ENCODE measurements around the gene CCT5. TPM values are rescaled to one million over a fixed set of nuclear protein-coding genes. Genes with fewer than 3 reads are reported as not detected.

The CCT5 gene
- total and polyA plus RNA-seq, 10 donors: 76.9 to 150 (median 115) TPM

GRCh38 chr5:10233011-10233410 is 17.1 kb upstream of the CCT5 start:
- TF ChIP-seq POLR2AphosphoS5 (IDR thresholded peaks at IDR 0.05) (no peak), POLR2A (IDR thresholded peaks at IDR 0.05) (no peak), CTCF (IDR thresholded peaks at IDR 0.05 in 8 of 11, conservative IDR thresholded peaks at IDR 0.05 in 3 of 11) (no peak)
- no peak overlapping the region for H3K27ac ChIP-seq
- 81 to 98% (median 90%) methylated on average over 4 to 7 of the region's 7 CpGs for WGBS, 5 donors
- intact Hi-C loops (cut with DNase I; ENCODE audit: low total_unique reads): no loop called here
- no peaks in the 10 kb centered on the region for H3K4me1 ChIP-seq
- no peaks in the 10 kb centered on the region for H3K27me3 ChIP-seq (replicated peaks in 1 of 7)
- peaks cover 0 to 91% (median 27%) of the 10 kb centered on the region in 6 donors for H3K36me3 ChIP-seq
- DNase-seq: no peak
- H3K9me3 ChIP-seq: no peaks in the 10 kb centered on the region
- H3K4me3 ChIP-seq: no peak overlapping the region

- Histone ChIP-seq H3K27me3 (replicated peaks in 1 of 7) (no peaks in the 10 kb centered on the region), H3K36me3 (peaks cover 0 to 96% (median 30%) of the 10 kb centered on the region in 6 donors), H3K27ac (no peak overlapping the region), H3K9me3 (no peaks in the 10 kb centered on the region), H3K4me1 (no peaks in the 10 kb centered on the region), H3K4me3 (no peak overlapping the region)
- intact Hi-C loops (cut with DNase I; ENCODE audit: low total_unique reads): no loop called here
- no peak for DNase-seq
- 62 to 82% (median 73%) methylated on average over 7 of the region's 7 CpGs for WGBS, 5 donors
- TF ChIP-seq POLR2AphosphoS5 (IDR thresholded peaks at IDR 0.05): no peak
- no peak for TF ChIP-seq CTCF (IDR thresholded peaks at IDR 0.05 in 8 of 11, conservative IDR thresholded peaks at IDR 0.05 in 3 of 11)
- no peak for TF ChIP-seq POLR2A (IDR thresholded peaks at IDR 0.05)
These were observed 16.6 kb upstream of the CCT5 start for GRCh38 chr5:10233505-10233904.

GRCh38 chr5:10235350-10235749 is 14.7 kb upstream of the CCT5 start:
- WGBS, 5 donors: 85 to 96% (median 92%) methylated on average over 8 of the region's 8 CpGs
- DNase-seq: no peak
- H3K36me3 ChIP-seq: peaks cover 0 to 88% (median 31%) of the 10 kb centered on the region in 6 donors

GRCh38 chr5:10243660-10244240 is 6.3 kb upstream of the CCT5 start:
- TF ChIP-seq POLR2AphosphoS5 (IDR thresholded peaks at IDR 0.05) (no peak), POLR2A (IDR thresholded peaks at IDR 0.05) (no peak), CTCF (IDR thresholded peaks at IDR 0.05 in 8 of 11, conservative IDR thresholded peaks at IDR 0.05 in 3 of 11) (no peak)
- Histone ChIP-seq H3K4me1 (peaks cover 0 to 13% (median 12%) of the 10 kb centered on the region in 6 donors), H3K27ac (no peak overlapping the region), H3K36me3 (peaks cover 0 to 5% (median 0%) of the 10 kb centered on the region in 6 donors), H3K27me3 (replicated peaks in 1 of 7) (no peaks in the 10 kb centered on the region), H3K9me3 (no peaks in the 10 kb centered on the region), H3K4me3 (no peak overlapping the region)
- 83 to 97% (median 93%) methylated on average over 1 of the region's 1 CpG for WGBS, 5 donors
- intact Hi-C loops (cut with DNase I; ENCODE audit: low total_unique reads): no loop called here
- no peak for DNase-seq

More at GRCh38 chr5:10235350-10235749, 14.7 kb upstream of the CCT5 start:
- Histone ChIP-seq H3K4me3 (no peak overlapping the region), H3K27me3 (replicated peaks in 1 of 7) (no peaks in the 10 kb centered on the region), H3K4me1 (no peaks in the 10 kb centered on the region), H3K27ac (no peak overlapping the region), H3K9me3 (no peaks in the 10 kb centered on the region)
- intact Hi-C loops (cut with DNase I; ENCODE audit: low total_unique reads): no loop called here
- TF ChIP-seq POLR2A (IDR thresholded peaks at IDR 0.05) (no peak), CTCF (IDR thresholded peaks at IDR 0.05 in 8 of 11, conservative IDR thresholded peaks at IDR 0.05 in 3 of 11) (no peak)
